Measurements from ENCODE around the gene SRRM1. TPM values are rescaled to one million over a fixed set of nuclear protein-coding genes. Genes with fewer than 3 reads are reported as not detected.

The SRRM1 gene
- total RNA-seq, 1 experiment from 2014 or later = 290 TPM

- Histone ChIP-seq H3K14ac (ENCODE audit: insufficient read depth, low read length) (no peak overlapping the region), H3K18ac (ENCODE audit: insufficient read length, low read depth, low read length) (no peak overlapping the region), H4K20me1 (ENCODE audit: control insufficient read depth, insufficient read depth, insufficient read length) (no peaks in the 10 kb centered on the region), H3K4me2 (ENCODE audit: insufficient read depth, insufficient read length, low read length) (no peak overlapping the region), H3K23ac (ENCODE audit: insufficient read length, low read depth, low read length) (no peak overlapping the region), H4K5ac (ENCODE audit: insufficient read length, low read depth, low read length) (no peak overlapping the region), H3K27me3 (ENCODE audit: insufficient read depth, low read length) (no peaks in the 10 kb centered on the region), H2AFZ (ENCODE audit: low read length) (no peak overlapping the region), H3K9ac (ENCODE audit: extremely low read depth, insufficient read length, low read length) (no peak overlapping the region), H4K8ac (replicated peaks; ENCODE audit: insufficient read length, low read depth, low read length) (no peak overlapping the region), H2AK5ac (ENCODE audit: insufficient read length, low read length) (no peak overlapping the region), H3K9me3 (ENCODE audit: control insufficient read depth, low read depth, low read length) (no peaks in the 10 kb centered on the region), H2BK12ac (ENCODE audit: insufficient read length, low read depth, low read length) (no peak overlapping the region), H3K27ac (ENCODE audit: insufficient read length, low read depth, low read length) (no peak overlapping the region), H4K91ac (ENCODE audit: insufficient read length, low read depth, low read length) (no peak overlapping the region), H3K79me1 (ENCODE audit: insufficient read depth, low read depth, low read length, poor library complexity, severe bottlenecking) (no peaks in the 10 kb centered on the region), H2BK20ac (ENCODE audit: low read depth, low read length, poor library complexity, severe bottlenecking) (no peak overlapping the region), H3K4me1 (ENCODE audit: insufficient read depth, low read length) (no peaks in the 10 kb centered on the region), H3K23me2 (ENCODE audit: insufficient read length, low read depth, low read length, poor library complexity, severe bottlenecking) (no peaks in the 10 kb centered on the region), H3K79me2 (ENCODE audit: insufficient read depth, low read length) (no peaks in the 10 kb centered on the region), H3K4ac (ENCODE audit: low read depth, low read length) (no peak overlapping the region), H3K56ac (ENCODE audit: insufficient read length, low read depth, low read length) (no peak overlapping the region), H2BK120ac (ENCODE audit: low read depth, low read length, poor library complexity, severe bottlenecking) (no peak overlapping the region), H2BK5ac (ENCODE audit: insufficient read length, low read length) (no peak overlapping the region), H3T11ph (ENCODE audit: low read length) (no peak overlapping the region), H2BK15ac (ENCODE audit: low read depth, low read length) (no peak overlapping the region)
- Mint-ChIP-seq H3K4me1 (no peaks in the 10 kb centered on the region), H3K36me3 (ENCODE audit: insufficient read depth in 1 of 3, low read depth in 3 of 3) (peaks cover 7 to 30% (median 21%) of the 10 kb centered on the region in 3 experiments; a peak in 6 of 7 replicates), H3K27ac (peak overlapping the region in 1 of 3 experiments; percentile 30; a peak in 1 of 7 replicates), H3K27me3 (ENCODE audit: low read depth) (no peaks in the 10 kb centered on the region; the same call in 1 of the 2 replicates), H3K9me3 (no peaks in the 10 kb centered on the region), H3K4me3 (no peak overlapping the region)
- no peak for TF ChIP-seq CTCF (conservative IDR thresholded peaks at IDR 0.05)
- no peak for DNase-seq
- no CpG with 5 or more reads among the region's 4 CpGs for WGBS (ENCODE audit: extremely low coverage, insufficient read length, low lambda C conversion rate)
These were observed 36.6 kb downstream of the SRRM1 start for GRCh38 chr1:24679725-24680124.
